Epidermal melanocyte (primary cell): ENCODE results near the gene MBNL2.
A peak's percentile ranks its signal among the peaks of the same experiment; 100 is the strongest.

Source experiments
- DNase-seq: peaks from one replicate; pipeline ENCODE4 v3.0.0; 2011; ENCODE audit warnings: low spot score; ENCODE audit not compliant: insufficient read length

The MBNL2 gene

GRCh38 chr13:97295283-97296182, 73.4 kb downstream of the MBNL2 start:
- no peak for DNase-seq

GRCh38 chr13:97296740-97297139, 74.6 kb downstream of the MBNL2 start:
- DNase-seq, result no peak

DNA sequence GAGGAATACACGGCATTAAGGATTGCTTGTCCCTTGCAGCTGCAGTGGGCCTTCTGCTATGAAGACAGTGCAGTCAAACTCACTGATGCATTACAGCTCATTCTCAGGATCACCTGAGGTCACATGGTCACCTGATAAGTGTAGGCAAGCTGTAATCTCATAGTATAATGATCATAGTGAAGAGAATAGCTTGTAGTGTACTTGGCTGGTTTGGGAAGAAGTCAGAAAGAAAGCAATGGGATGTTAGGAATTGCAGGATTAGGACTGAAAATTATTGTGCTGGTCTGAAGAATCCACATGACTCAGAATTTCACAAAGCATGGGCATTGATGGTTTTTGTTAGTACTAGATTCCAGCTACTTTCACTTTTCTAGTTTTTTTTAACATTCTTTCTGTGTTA, 76.7 kb downstream of the MBNL2 start:
- DNase-seq, result peak; percentile 33

GRCh38 chr13:97300871-97301270, 78.7 kb downstream of the MBNL2 start:
- no peak for DNase-seq

- no peak for DNase-seq
Measured at GRCh38 chr13:97301382-97302095, 79.4 kb downstream of the MBNL2 start.

DNA sequence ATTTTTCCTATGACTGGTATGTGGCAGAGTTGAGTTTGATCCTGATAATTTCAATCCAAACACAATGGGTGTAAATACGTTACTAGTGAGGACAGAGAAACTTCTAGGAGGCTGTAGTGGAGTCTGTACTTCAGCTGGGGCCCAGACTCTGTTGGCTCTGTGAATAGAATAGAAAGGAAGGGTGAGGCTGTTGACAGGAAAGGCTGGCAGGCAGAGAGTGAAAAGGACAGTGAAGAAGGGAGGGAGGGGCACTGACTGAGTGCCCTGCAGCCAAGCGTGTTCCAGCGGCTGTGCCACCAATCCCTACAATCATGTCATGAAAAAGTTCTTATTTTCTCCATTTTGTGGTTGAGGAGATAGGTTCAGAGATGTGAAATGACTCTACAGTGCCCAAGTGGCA, 80.5 kb downstream of the MBNL2 start:
- no peak for DNase-seq

- no peak for DNase-seq
Measured at GRCh38 chr13:97306106-97306505, 84.0 kb downstream of the MBNL2 start.

DNA sequence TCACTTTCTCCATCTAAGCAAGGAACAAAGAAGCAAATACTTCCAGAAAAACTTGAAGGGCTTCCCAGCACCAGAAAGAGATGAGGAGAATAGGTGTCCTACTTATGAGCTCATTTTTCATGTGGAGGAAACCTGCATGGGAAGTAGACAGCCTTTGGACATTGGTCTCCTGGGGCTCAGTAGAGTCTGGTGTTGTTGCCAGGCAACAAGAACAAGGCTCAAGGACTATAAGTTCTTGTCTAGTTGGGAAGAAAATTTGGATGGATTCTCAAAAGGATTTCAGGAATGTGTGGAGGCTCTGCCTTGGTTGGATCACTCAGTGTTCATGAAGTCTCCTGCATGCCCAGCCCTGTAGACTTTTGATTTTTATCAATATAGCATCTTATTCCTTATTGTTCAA, 84.5 kb downstream of the MBNL2 start:
- DNase-seq, result no peak

GRCh38 chr13:97307118-97307881, 85.2 kb downstream of the MBNL2 start:
- DNase-seq, result no peak

GRCh38 chr13:97307882-97308624, 85.9 kb downstream of the MBNL2 start:
- peak; percentile 72 for DNase-seq

DNA sequence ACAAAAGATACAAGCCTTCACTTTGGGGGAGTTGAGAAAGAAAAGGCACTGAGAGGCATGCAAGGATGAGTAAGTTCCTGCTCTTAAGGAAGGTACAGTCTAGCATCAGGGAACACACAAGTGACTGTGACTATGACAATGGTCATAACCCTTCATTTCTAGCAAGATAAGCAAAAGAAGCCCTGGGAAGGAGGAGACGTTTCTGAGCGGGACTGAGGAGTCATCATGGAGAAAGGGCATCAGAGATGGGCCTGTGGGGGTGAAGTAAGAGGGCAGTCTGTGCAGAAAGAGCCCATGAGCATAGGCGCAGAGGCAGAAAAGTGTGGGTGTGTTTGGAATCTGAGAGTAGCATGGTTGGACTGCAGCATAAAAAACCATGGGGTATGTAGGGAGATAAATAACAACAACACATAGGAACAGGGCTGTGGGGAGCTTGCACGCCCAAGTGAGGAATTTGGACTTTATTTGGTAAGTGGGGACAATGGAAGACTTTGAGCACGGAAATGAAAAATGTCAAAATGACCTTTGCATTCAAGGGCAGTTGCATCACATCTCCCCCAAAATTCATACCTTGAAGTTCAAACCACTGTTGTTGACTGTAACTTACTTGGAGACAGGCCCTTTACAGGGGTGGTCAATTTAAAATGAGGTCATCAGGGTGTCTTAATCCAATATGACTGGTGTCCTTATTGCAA, 86.7 kb downstream of the MBNL2 start:
- DNase-seq, result no peak

DNA sequence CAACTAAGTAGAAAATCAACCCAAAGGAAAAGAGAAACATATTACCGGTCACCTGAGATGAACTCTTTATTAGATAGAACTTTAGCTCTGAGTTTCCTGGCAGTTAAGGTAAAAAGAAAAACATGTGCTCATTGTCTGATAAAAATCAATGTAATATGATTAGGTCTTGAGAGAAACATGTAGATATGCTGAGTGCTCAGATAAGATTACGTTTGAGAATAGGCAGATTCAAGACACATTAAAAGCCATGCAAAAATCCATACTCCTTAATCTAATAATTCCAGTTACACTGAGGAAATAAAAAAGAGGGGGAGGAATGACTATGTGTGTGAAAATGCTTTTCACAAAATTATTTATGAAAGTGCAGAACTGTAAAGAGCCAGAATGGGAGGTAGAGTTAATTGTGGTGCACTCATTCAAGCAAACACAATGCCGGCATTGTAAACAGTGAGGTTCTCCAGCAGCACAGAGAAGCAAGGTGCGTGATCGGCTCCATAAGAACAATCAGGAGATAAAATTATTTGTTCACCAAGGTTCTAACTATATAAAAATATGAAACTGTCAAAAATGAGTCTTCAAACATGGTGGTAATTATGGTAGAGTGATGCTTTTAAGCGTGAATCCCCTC, 88.8 kb downstream of the MBNL2 start:
- no peak for DNase-seq

GRCh38 chr13:97311956-97312355, 89.8 kb downstream of the MBNL2 start:
- no peak for DNase-seq

DNA sequence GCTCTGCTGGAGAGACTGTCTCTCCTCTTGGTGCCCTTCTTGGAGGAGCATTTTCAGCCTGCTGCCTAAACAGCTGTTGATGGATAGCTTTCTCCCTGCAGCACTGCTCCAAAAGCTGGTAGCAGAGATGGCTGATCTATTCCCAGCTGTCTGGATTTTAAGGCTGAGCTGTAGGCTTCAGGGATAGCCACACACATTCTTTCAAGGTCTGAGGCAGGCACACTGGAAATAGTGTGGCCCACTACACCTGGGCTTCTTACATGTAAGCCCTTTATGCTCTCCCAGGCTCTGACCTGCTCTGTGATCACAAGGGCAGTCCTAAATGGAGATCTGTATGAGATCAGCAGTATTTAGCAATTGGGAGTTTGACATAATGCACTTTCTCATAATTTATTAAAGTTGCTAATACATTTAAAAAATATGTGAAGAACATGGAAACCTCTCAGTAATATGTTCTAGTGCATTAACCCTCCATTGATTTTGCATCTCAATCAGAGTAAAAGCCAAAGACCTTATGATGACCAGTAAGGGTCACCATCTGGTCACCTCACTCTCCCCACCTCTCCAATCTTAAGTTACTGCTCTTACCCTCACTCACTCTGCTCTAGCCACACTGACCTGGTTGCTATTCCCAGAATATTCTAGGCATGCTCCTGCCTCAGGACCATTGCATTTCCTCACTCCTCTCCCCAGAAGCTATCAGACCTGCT, 91.6 kb downstream of the MBNL2 start:
- no peak for DNase-seq

DNA sequence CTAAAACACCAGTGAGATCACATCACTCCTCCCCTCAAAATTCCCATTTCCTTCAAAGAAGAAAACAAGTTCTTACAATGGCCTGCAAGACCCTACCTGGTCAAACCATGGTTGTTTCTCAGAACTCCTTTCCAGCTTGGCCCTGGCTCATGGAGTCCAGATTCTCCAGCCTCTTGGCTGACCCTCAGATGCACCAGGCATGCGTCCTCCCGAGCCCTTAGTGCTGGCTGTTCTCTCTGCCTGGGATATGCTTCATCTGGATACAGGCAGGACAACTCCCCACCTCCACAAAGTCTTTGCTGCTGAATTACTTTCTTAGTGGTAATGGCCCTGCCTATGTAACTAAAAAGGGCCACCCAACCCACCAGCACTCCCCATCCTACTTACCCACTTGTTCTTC, 94.3 kb downstream of the MBNL2 start:
- no peak for DNase-seq

- no peak for DNase-seq
Measured at GRCh38 chr13:97317933-97318332, 95.8 kb downstream of the MBNL2 start.

DNA sequence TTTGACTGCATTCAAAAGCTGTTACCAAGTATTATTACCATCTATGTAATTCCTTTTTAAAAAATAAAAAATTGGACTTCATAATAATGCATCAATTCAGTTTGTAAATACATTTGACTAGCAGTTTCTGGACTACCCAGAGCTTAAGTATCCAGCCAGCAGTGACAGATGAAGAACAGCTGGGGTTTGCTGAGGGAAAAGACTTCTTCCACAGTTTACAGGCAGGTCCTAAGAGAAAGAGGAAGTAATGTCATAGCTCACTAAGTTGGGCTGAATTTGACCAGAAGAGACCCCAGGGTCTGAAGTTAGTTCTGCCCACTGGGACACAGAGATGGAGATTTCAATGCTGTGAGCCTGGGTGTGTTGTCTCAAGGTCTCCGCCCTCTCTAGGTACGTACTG, 96.4 kb downstream of the MBNL2 start:
- no peak for DNase-seq

GRCh38 chr13:97319113-97319720, 97.1 kb downstream of the MBNL2 start:
- no peak for DNase-seq

DNA sequence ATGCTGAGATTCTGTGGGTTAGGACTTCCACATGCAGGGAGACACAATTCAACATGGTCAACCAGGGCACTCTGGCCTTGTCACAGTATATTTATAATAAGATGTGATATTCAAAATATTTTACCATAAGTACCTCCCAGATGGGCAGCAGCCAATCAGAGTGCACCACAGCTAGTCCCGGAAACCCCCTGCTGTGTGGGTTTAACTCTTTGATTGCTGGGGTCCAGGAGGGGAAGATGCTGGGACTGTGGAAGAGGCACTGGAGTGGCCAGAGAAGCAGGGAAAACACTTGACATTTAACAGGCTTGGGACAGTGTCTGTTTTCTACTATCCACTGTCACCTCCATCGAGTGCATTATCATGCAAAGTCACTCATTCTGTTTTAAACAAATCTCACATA, 99.0 kb downstream of the MBNL2 start:
- DNase-seq, result no peak
